Stomach (tissue), 4 donors: ENCODE measurements around the gene MAMDC2.

ENCODE experiments used
- POLR2A ChIP-seq, 4 donors: fragments of 450-650 bp; IDR thresholded peaks; one replicate each; pipeline ENCODE4 v1.6.1; 2016; ENCODE audit warnings: antibody characterized with exemption in 4 of 4, control low read depth in 2 of 4, mild to moderate bottlenecking in 1 of 4, moderate library complexity in 1 of 4
- POLR2AphosphoS5 ChIP-seq, 3 donors: sonication (generic); formaldehyde crosslinking; IDR thresholded peaks; one replicate each; pipeline ENCODE4 v1.6.1; 2016; ENCODE audit warnings: antibody characterized with exemption in 3 of 3
- TF ChIP-seq, protein P1 (sequence below), 7 experiments: fragments of 450-650 bp in 4 of 7; fragments of 200-600 bp in 3 of 7; sonication (generic) in 3 of 7; IDR thresholded peaks; one replicate each; pipeline ENCODE4 v1.5.1; 2016 to 2019; ENCODE audit warnings: antibody characterized with exemption in 7 of 7, control low read depth in 2 of 7, mild to moderate bottlenecking in 1 of 7

DNA sequence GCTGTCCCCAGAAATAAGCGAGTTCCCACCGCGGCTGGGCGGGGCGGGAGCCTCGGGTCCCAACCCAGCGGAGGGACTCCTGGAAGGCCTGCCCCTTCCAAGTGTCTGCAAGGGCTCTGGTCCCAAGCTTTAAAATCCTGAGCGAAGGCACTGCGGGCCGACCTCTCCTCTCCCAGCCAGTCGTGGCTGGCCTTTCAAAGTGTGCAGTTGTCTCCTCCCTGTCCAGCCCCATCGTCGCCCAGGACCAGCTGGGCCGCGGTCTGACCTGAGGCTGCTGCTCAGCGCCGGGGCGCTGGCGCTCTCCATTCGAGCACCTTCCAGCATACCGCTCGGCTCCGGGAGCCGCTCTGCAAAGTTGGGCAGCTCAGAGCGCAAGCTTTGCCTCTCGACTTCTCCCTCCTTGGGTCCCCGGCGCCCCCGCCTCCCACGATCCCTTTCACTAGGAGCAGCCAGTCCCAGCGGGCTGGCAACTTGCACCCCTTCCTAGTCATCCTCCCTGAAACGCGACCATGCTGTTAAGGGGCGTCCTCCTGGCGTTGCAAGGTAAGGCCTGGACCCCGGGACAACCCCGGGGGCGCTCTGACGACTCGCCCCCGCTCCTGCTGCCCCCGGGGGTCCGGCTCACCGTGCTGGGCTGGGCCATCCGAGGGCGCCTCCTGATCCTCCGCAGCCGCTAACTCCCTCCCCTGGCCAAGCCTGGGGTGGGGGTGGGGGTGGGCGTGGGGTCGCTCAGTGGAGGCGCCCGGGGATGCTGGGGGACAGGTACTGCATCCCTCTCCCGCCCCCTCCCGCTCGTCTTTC is at the start of gene MAMDC2:
- TF ChIP-seq, protein P1, sequence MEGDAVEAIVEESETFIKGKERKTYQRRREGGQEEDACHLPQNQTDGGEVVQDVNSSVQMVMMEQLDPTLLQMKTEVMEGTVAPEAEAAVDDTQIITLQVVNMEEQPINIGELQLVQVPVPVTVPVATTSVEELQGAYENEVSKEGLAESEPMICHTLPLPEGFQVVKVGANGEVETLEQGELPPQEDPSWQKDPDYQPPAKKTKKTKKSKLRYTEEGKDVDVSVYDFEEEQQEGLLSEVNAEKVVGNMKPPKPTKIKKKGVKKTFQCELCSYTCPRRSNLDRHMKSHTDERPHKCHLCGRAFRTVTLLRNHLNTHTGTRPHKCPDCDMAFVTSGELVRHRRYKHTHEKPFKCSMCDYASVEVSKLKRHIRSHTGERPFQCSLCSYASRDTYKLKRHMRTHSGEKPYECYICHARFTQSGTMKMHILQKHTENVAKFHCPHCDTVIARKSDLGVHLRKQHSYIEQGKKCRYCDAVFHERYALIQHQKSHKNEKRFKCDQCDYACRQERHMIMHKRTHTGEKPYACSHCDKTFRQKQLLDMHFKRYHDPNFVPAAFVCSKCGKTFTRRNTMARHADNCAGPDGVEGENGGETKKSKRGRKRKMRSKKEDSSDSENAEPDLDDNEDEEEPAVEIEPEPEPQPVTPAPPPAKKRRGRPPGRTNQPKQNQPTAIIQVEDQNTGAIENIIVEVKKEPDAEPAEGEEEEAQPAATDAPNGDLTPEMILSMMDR (IDR thresholded peaks at IDR 0.05), result no peak
- TF ChIP-seq POLR2AphosphoS5 (IDR thresholded peaks at IDR 0.05) (peak in 2 of 3 donors; percentile 21 to 62), POLR2A (IDR thresholded peaks at IDR 0.05) (no peak)
